ENCODE data around the gene ZKSCAN3.

GRCh38 chr6:28311139-28311823 lies 38.5 kb upstream of the ZKSCAN3 start:
- no peak for TF ChIP-seq POLR2A (IDR thresholded peaks at IDR 0.05)
- no peak for TF ChIP-seq CTCF (IDR thresholded peaks at IDR 0.05)
